Chondrocyte (in vitro differentiated cells): ENCODE results near the gene OGFR. TPM values are rescaled to one million over a fixed set of nuclear protein-coding genes. Genes with fewer than 3 reads are reported as not detected.
A peak's percentile ranks its signal among the peaks of the same experiment; 100 is the strongest.

Experiments used
- DNase-seq: peaks from one replicate; pipeline ENCODE4 v3.0.0; 2021; ENCODE audit warnings: mixed read lengths, low spot score
- H3K27ac Mint-ChIP-seq: one replicate; pipeline ENCODE4 v1.8.0; 2021; ENCODE audit warnings: mild to moderate bottlenecking, moderate library complexity, mixed read lengths; ENCODE audit not compliant: unreplicated experiment
- H3K27me3 Mint-ChIP-seq: 2 replicates; pipeline ENCODE4 v1.8.0; 2021; ENCODE audit warnings: low read depth, mixed read lengths
- H3K36me3 Mint-ChIP-seq: 2 replicates; pipeline ENCODE4 v1.8.0; 2021; ENCODE audit warnings: low read depth, mixed read lengths
- H3K4me1 Mint-ChIP-seq: 2 replicates; pipeline ENCODE4 v1.8.0; 2021; ENCODE audit warnings: low read depth, mild to moderate bottlenecking, mixed read lengths
- H3K4me3 Mint-ChIP-seq: one replicate; pipeline ENCODE4 v1.8.0; 2021; ENCODE audit warnings: mild to moderate bottlenecking, moderate library complexity, mixed read lengths; ENCODE audit not compliant: unreplicated experiment
- H3K9me3 Mint-ChIP-seq: 2 replicates; pipeline ENCODE4 v1.8.0; 2021; ENCODE audit warnings: low read depth, mixed read lengths
- CTCF ChIP-seq: fragments of 200-600 bp; sonication (generic); IDR thresholded peaks from 2 replicates; pipeline ENCODE4 v1.5.0; 2021; ENCODE audit warnings: antibody characterized with exemption, mild to moderate bottlenecking, moderate library complexity
- total RNA-seq: library from RNA; stranded (reverse); gene quantifications from 3 replicates; pipeline ENCODE4 v1.2.1, GENCODE V29; 2021

OGFR gene
- total RNA-seq, 1 donor from 2014 or later, result 31.8 TPM

- H3K9me3 Mint-ChIP-seq, result no peaks in the 10 kb centered on the region
- H3K36me3 Mint-ChIP-seq, result no peaks in the 10 kb centered on the region
- peaks cover 18% of the 10 kb centered on the region for H3K4me1 Mint-ChIP-seq
- H3K27me3 Mint-ChIP-seq, result peaks cover 30% of the 10 kb centered on the region
- H3K27ac Mint-ChIP-seq, result no peak overlapping the region
- no peak for TF ChIP-seq CTCF
- DNase-seq, result peak; percentile 65
- no peak overlapping the region for H3K4me3 Mint-ChIP-seq
Measured at GRCh38 chr20:62770916-62771315, 33.7 kb upstream of the OGFR start.

- Mint-ChIP-seq H3K27me3 (peaks cover 27% of the 10 kb centered on the region), H3K27ac (no peak overlapping the region), H3K9me3 (no peaks in the 10 kb centered on the region), H3K36me3 (no peaks in the 10 kb centered on the region), H3K4me1 (peaks cover 18% of the 10 kb centered on the region), H3K4me3 (no peak overlapping the region)
- DNase-seq, result peak; percentile 81
- TF ChIP-seq CTCF, result no peak
Measured at GRCh38 chr20:62771396-62772102, 33.1 kb upstream of the OGFR start.

- no peak overlapping the region for H3K27ac Mint-ChIP-seq
Measured at GRCh38 chr20:62772103-62772611, 32.5 kb upstream of the OGFR start.

GRCh38 chr20:62772619-62772989 lies 32.0 kb upstream of the OGFR start:
- no peaks in the 10 kb centered on the region for H3K36me3 Mint-ChIP-seq
- H3K27ac Mint-ChIP-seq, result no peak overlapping the region
- TF ChIP-seq CTCF, result no peak
- no peak overlapping the region for H3K4me3 Mint-ChIP-seq
- H3K9me3 Mint-ChIP-seq, result no peaks in the 10 kb centered on the region
- DNase-seq, result no peak
- peaks cover 18% of the 10 kb centered on the region for H3K4me1 Mint-ChIP-seq
- peaks cover 25% of the 10 kb centered on the region for H3K27me3 Mint-ChIP-seq

More at GRCh38 chr20:62772103-62772611, 32.5 kb upstream of the OGFR start:
- Mint-ChIP-seq H3K4me1 (peaks cover 18% of the 10 kb centered on the region), H3K27me3 (peaks cover 25% of the 10 kb centered on the region), H3K4me3 (no peak overlapping the region), H3K36me3 (no peaks in the 10 kb centered on the region), H3K9me3 (no peaks in the 10 kb centered on the region)
- no peak for DNase-seq
- TF ChIP-seq CTCF, result no peak

GRCh38 chr20:62772990-62773844 lies 31.4 kb upstream of the OGFR start:
- Mint-ChIP-seq H3K27ac (no peak overlapping the region), H3K9me3 (no peaks in the 10 kb centered on the region), H3K36me3 (no peaks in the 10 kb centered on the region), H3K4me1 (peaks cover 16% of the 10 kb centered on the region), H3K4me3 (no peak overlapping the region), H3K27me3 (peaks cover 25% of the 10 kb centered on the region)
- no peak for DNase-seq
- TF ChIP-seq CTCF, result no peak
